K562 (cell line): Measurements from ENCODE around the gene AKT1. TPM values are rescaled to one million over a fixed set of nuclear protein-coding genes. Genes with fewer than 3 reads are reported as not detected.

Experiments used
- ASH1L ChIP-seq: fragments of 450-650 bp; IDR thresholded peaks from 2 replicates; pipeline ENCODE4 v1.6.1; 2018; ENCODE audit warnings: borderline replicate concordance, mild to moderate bottlenecking, low read depth; ENCODE audit not compliant: partially characterized antibody
- BRD4 ChIP-seq: fragments of 200-600 bp; sonication (generic); IDR thresholded peaks from 2 replicates; pipeline ENCODE4 v1.6.1; 2017; ENCODE audit warnings: inconsistent platforms
- CTCFL ChIP-seq: IDR thresholded peaks from 2 replicates; pipeline ENCODE4 v1.6.1; 2011; ENCODE audit warnings: borderline replicate concordance, low read depth, mild to moderate bottlenecking, moderate library complexity, low read length; ENCODE audit not compliant: insufficient read depth, poor library complexity, severe bottlenecking
- DACH1 ChIP-seq: fragments of 450-650 bp; IDR thresholded peaks from 2 replicates; pipeline ENCODE4 v1.6.1; 2018; ENCODE audit not compliant: partially characterized antibody
- E2F6 ChIP-seq, 2 experiments: IDR thresholded peaks; 2 replicates each; pipeline ENCODE4 v1.6.1; 2011; ENCODE audit warnings: borderline replicate concordance in 1 of 2, control low read depth in 1 of 2, low read depth in 1 of 2, low read length in 1 of 2, mild to moderate bottlenecking in 1 of 2, mixed read lengths in 1 of 2, moderate library complexity in 1 of 2; ENCODE audit not compliant: insufficient read depth in 1 of 2, insufficient read length in 1 of 2, poor library complexity in 1 of 2, severe bottlenecking in 1 of 2; ENCODE audit errors: extremely low read depth in 1 of 2
- ESRRA ChIP-seq: fragments of 450-650 bp; IDR thresholded peaks from 2 replicates; pipeline ENCODE4 v1.6.1; 2014; ENCODE audit warnings: low read depth, mild to moderate bottlenecking, moderate library complexity, borderline replicate concordance
- ID3 ChIP-seq, 2 experiments: fragments of 250-450 bp in 1 of 2; fragments of 450-650 bp in 1 of 2; sonication (Bioruptor Pico) in 1 of 2; IDR thresholded peaks; 2 replicates each; pipeline versions ENCODE4 v1.6.1 to v1.8.0; 2016 to 2021; ENCODE audit warnings: mild to moderate bottlenecking in 2 of 2, moderate library complexity in 2 of 2, missing compliant biosample characterization in 1 of 2, missing genetic modification characterization in 1 of 2
- KDM5B ChIP-seq: fragments of 200-600 bp; sonication (generic); IDR thresholded peaks from 2 replicates; pipeline ENCODE4 v1.6.1; 2012; ENCODE audit warnings: low read depth, mild to moderate bottlenecking, moderate library complexity, low read length, control low read depth, inconsistent platforms; ENCODE audit not compliant: insufficient replicate concordance
- PHF8 ChIP-seq: fragments of 200-600 bp; sonication (generic); IDR thresholded peaks from 2 replicates; pipeline ENCODE4 v1.6.1; 2012; ENCODE audit warnings: mixed run types, mild to moderate bottlenecking, inconsistent platforms, low read length, moderate library complexity, borderline replicate concordance
- SIRT6 ChIP-seq: IDR thresholded peaks from one replicate; pipeline ENCODE4 v1.6.1; 2012; ENCODE audit warnings: low read depth, mild to moderate bottlenecking, control low read depth, inconsistent platforms, low read length, moderate library complexity
- SPI1 ChIP-seq: IDR thresholded peaks from 2 replicates; pipeline ENCODE4 v1.6.1; 2011; ENCODE audit warnings: low read depth, low read length, control low read depth, borderline replicate concordance
- TBL1XR1 ChIP-seq, 2 experiments: IDR thresholded peaks; 2 replicates each; pipeline ENCODE4 v1.6.1; 2012; ENCODE audit warnings: improper control_type of control experiment in 2 of 2, low read length in 2 of 2, mild to moderate bottlenecking in 1 of 2
- TOE1 ChIP-seq, 2 experiments: fragments of 450-650 bp in 1 of 2; sonication (generic) in 1 of 2; formaldehyde crosslinking in 1 of 2; IDR thresholded peaks; 2 replicates each; pipeline versions ENCODE4 v1.7.1 to v1.8.0; 2016 to 2022; ENCODE audit warnings: borderline replicate concordance in 2 of 2, mild to moderate bottlenecking in 2 of 2, antibody characterized with exemption in 1 of 2, inconsistent platforms in 1 of 2, low read depth in 1 of 2, missing genetic modification reagents in 1 of 2, moderate library complexity in 1 of 2
- TSHZ1 ChIP-seq: fragments of 250-450 bp; sonication (Bioruptor Pico); IDR thresholded peaks from 2 replicates; pipeline ENCODE4 v1.4.0; 2020; ENCODE audit warnings: mild to moderate bottlenecking, moderate library complexity
- ZNF224 ChIP-seq: sonication (generic); formaldehyde crosslinking; IDR thresholded peaks from 2 replicates; pipeline ENCODE4 v1.8.0; 2022; ENCODE audit warnings: mild to moderate bottlenecking, missing genetic modification reagents
- ZNF24 ChIP-seq: fragments of 450-650 bp; IDR thresholded peaks from 2 replicates; pipeline ENCODE4 v1.6.1; 2016
- polyA plus RNA-seq, 8 experiments: library from polyadenylated mRNA; depleted of rRNA in 4 of 8; stranded (reverse) in 5 of 8; unstranded in 3 of 8; fragments of >200 nt; fragmentation: Nextera tagmentation in 2 of 8; fragmentation: Illumina TruSeq in 1 of 8; extraction: Ambion mirVana in 2 of 8; extraction: Trizol in 1 of 8; gene quantifications; 2 replicates each; pipeline versions ENCODE4 v1.2.1 to v1.2.3, GENCODE V29; 2011 to 2014; ENCODE audit warnings: inconsistent platforms in 1 of 8, missing spikeins in 1 of 8
- total RNA-seq, 7 experiments: library from RNA; depleted of rRNA in 6 of 7; stranded (reverse); fragments of >200 nt in 6 of 7; fragmentation: Illumina TruSeq in 2 of 7; extraction: Trizol in 2 of 7; gene quantifications; 2 replicates each; pipeline versions ENCODE4 v1.2.1 to v1.2.3, GENCODE V29; 2011 to 2021; ENCODE audit warnings: low replicate concordance in 1 of 7

Gene AKT1
- total and polyA plus RNA-seq, 9 of the 15 experiments (the other 6 are each of a cell fraction or from before 2014, with no cell fraction given), result 0.49 to 132 (median 75.1) TPM

GRCh38 chr14:104804481-104805325 lies 9.2 kb upstream of the AKT1 start (continued):
- TF ChIP-seq TSHZ1 (CRISPR knock-in tag), result no peak
- no peak for TF ChIP-seq CTCFL
- peak; percentile 48 for TF ChIP-seq KDM5B
- no peak for TF ChIP-seq TOE1 (IDR thresholded peaks at IDR 0.05; ENCODE audit: borderline replicate concordance)
- no peak for TF ChIP-seq TOE1 (CRISPR knock-in tag; IDR thresholded peaks at IDR 0.05; ENCODE audit: borderline replicate concordance, low read depth)
- TF ChIP-seq SPI1, result peak; percentile 72
- no peak for TF ChIP-seq ZNF24
- TF ChIP-seq SIRT6, result no peak
- no peak for TF ChIP-seq ASH1L
- TF ChIP-seq E2F6 (IDR thresholded peaks at IDR 0.05; ENCODE audit: borderline replicate concordance in 1 of 2, extremely low read depth in 1 of 2, insufficient read depth in 1 of 2, insufficient read length in 1 of 2, low read depth in 1 of 2, low read length in 1 of 2, poor library complexity in 1 of 2, severe bottlenecking in 1 of 2), result peak in 1 of 2 experiments; percentile 8
- TF ChIP-seq BRD4, result no peak
- TF ChIP-seq TBL1XR1 (IDR thresholded peaks at IDR 0.05; ENCODE audit: low read length in 2 of 2), result no peak
- no peak for TF ChIP-seq ZNF224
- TF ChIP-seq ID3 (CRISPR knock-in tag; IDR thresholded peaks at IDR 0.05), result no peak
- TF ChIP-seq ID3 (tag; IDR thresholded peaks at IDR 0.05), result no peak
- TF ChIP-seq DACH1, result no peak
- no peak for TF ChIP-seq ESRRA
- TF ChIP-seq PHF8, result no peak; the same call in 1 of the 2 replicates
